Skin epidermis (tissue), 12 donors: ENCODE data around the gene F11.
"Not testable (repeated sequence)": the region's sequence is repeated elsewhere in the genome, so short reads cannot be mapped to it uniquely, and the experiment has no call there.

ENCODE experiments used
- H3K27ac ChIP-seq, 21 experiments: fragments of 200-600 bp; sonication (generic) in 11 of 21; one replicate each; pipeline ENCODE4 v1.5.0; 2020; ENCODE audit warnings: mild to moderate bottlenecking in 3 of 21, inconsistent platforms in 2 of 21, moderate library complexity in 2 of 21
- H3K4me3 ChIP-seq, 7 experiments: fragments of 200-600 bp; sonication (generic) in 2 of 7; one replicate each; pipeline ENCODE4 v1.5.0; 2020; ENCODE audit warnings: inconsistent platforms in 2 of 7, mild to moderate bottlenecking in 2 of 7, moderate library complexity in 1 of 7

The F11 gene

GRCh38 chr4:186249785-186250754 lies 15.9 kb upstream of the F11 start:
- H3K27ac ChIP-seq: no peak overlapping the region
- H3K4me3 ChIP-seq: no peak overlapping the region

DNA sequence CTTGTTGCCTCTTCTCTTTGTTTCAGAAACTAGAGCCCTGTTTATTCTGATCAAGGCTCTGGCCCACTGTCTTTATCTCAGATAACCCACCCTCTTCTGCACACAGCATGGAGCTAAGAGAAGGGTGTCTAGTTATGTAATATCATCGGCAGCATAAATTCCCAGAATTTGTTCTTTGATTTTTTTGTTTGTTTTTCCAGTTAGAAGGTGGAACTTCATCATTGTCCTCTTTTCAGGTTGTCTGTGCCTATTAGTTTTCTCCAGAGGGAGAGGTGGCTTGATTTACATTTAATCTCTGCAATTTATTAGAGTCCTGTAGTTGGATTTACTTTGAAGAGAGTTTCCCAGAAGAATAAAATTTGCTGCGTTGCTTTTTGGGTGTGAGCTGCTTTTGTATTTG lies 15.2 kb upstream of the F11 start:
- H3K4me3 ChIP-seq: no peak overlapping the region
- no peak overlapping the region for H3K27ac ChIP-seq

GRCh38 chr4:186255122-186255521 lies 10.9 kb upstream of the F11 start:
- Histone ChIP-seq H3K4me3 (no peak overlapping the region), H3K27ac (no peak overlapping the region)

GRCh38 chr4:186258216-186258811 lies 7.7 kb upstream of the F11 start:
- H3K4me3 ChIP-seq: no peak overlapping the region
- no peak overlapping the region for H3K27ac ChIP-seq

DNA sequence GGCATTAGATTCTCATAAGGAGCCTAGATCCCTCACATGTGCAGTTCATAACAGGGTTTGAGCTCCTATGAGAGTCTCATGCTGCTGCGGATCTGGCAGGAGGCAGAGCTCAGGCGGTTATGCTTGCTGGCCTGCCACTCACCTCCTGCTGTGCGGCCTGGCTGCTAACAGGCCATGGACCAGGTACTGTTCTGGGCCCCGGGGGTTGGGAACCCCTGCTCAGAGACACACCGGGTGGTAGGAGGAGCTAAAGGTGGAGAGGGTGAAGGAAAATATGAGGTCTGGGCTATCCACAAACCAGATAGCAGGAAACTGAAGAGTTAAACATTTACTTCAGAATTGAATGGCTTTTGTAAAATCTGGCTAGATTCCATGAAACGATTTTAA lies 5.9 kb upstream of the F11 start:
- no peak overlapping the region for H3K27ac ChIP-seq
- H3K4me3 ChIP-seq: no peak overlapping the region

DNA sequence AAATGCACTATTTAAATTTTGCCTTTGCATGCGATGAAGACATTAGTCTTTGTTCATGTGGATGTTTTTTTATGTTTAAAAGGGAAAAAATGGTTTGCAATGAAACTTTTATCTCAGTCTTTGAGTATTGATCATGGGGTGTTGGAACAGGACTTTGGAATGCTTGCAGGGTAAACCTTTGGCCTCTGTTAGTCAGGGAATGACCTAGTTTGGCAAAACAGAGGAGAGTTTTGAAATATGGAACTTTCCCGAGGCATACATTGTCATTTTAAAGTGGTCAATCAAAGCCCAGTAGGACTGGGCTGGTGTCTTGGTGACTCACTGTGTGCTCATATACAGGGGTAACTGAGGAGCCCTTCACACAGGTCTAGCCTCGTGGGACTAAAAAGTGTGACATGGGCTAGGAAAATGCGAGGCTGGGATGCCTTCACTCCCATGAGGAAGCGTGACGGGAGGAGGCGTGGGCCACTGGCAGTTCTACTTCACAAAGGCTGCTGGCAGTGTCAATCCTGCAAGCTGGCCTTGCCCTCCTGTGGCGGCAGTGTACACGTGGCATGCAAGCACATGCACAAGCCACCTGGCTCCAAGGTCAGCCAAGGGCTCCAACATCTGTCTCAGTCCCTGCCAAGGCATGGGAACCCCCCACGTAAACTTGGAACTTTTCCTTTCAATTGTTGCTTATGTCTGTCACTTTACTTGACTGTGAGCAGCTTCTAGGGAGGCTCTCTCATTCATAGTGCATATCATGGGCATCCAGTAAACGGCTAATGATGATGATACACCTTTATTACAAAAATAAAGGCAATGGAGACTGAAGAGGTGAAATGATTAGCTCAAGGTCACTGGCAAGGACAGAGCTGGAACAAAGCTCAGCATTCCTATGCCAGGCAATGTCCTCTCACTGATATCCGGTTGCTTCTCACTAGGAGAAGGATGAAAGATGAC lies 5.2 kb upstream of the F11 start:
- H3K4me3 ChIP-seq: no peak overlapping the region
- no peak overlapping the region for H3K27ac ChIP-seq

DNA sequence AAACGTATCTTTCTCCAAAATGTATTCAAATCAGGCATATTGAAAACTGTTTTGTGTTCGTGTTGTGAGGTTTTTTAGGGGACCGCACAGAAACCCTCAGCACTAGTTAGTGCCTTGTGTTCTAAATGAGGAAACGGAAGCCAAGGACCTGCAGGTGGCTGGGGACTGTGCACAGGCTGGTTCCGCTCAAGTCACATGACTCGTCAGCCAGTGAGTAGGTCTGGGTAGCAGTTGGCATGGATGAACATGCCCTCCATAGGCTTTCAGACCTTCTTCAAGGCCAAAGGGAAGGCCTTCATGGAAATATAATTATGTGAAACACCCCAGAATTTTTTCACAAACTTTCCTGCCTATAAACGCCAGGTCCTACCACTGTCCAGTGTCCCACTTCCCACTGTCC lies 1.3 kb upstream of the F11 start:
- Histone ChIP-seq H3K4me3 (no peak overlapping the region), H3K27ac (no peak overlapping the region)

- H3K4me3 ChIP-seq, H3K27ac ChIP-seq: not testable (repeated sequence)
Measured at GRCh38 chr4:186265250-186265649, 739 bp upstream of the F11 start.

GRCh38 chr4:186266729-186267456 lies 904 bp downstream of the F11 start:
- Histone ChIP-seq H3K4me3 (no peak overlapping the region), H3K27ac (no peak overlapping the region)

GRCh38 chr4:186271081-186271678 lies 5.2 kb downstream of the F11 start:
- H3K4me3 ChIP-seq: no peak overlapping the region
- H3K27ac ChIP-seq: no peak overlapping the region

DNA sequence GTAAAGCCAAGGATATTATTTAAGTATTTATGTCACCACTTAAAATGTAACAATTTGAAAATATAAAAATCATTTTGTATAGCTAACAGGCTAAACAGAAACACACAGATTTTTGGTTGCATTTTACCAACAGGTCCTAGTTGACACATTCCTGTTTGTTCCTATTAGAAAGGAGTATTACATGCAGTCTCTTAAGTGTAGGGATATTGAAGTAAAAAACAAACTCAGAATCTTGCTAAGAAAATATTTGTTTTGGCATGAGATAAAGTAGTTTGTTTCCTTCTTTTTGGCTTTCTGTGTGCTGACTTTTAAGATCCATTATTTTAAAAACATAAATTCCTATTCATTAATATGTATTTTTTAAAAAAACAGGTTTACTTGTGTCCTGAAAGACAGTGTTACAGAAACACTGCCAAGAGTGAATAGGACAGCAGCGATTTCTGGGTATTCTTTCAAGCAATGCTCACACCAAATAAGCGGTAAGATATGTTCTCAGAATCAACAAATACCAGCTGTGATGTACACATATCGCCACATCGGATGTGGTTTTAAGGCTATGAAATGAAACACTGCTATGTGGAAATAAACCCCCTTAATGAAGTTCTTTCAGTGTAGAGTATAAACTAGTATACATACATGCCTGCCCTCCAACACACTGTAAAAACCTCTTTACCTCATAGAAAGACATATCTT lies 6.9 kb downstream of the F11 start:
- no peak overlapping the region for H3K4me3 ChIP-seq
- H3K27ac ChIP-seq: no peak overlapping the region

DNA sequence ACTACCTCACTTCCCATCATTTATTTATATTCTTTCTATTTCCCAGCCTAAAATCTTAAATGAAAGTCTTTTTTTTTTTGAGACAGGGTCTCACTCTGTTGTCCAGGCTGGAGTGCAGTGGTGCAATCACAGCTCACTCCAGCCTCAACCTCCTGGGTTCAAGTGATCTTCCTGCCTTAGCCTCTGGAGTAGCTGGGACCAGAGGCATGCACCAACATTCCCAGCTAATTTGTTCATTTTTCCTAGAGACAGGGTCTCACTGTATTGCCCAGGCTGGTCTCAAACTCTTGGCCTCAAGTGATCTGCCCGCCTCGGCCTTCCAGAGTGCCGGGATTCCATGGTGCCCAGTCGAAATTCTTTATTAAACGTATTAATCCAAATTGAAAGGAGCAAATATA lies 7.4 kb downstream of the F11 start:
- H3K27ac ChIP-seq, H3K4me3 ChIP-seq: not testable (repeated sequence)

GRCh38 chr4:186283311-186283710 lies 17.3 kb downstream of the F11 start:
- H3K27ac ChIP-seq: no peak overlapping the region
- H3K4me3 ChIP-seq: no peak overlapping the region

- no peak overlapping the region for H3K27ac ChIP-seq
- no peak overlapping the region for H3K4me3 ChIP-seq
Measured at GRCh38 chr4:186285147-186285546, 19.2 kb downstream of the F11 start.

GRCh38 chr4:186286581-186286980 lies 20.6 kb downstream of the F11 start:
- Histone ChIP-seq H3K4me3 (no peak overlapping the region), H3K27ac (no peak overlapping the region)

GRCh38 chr4:186291256-186291890 lies 25.4 kb downstream of the F11 start:
- Histone ChIP-seq H3K27ac (no peak overlapping the region), H3K4me3 (no peak overlapping the region)

DNA sequence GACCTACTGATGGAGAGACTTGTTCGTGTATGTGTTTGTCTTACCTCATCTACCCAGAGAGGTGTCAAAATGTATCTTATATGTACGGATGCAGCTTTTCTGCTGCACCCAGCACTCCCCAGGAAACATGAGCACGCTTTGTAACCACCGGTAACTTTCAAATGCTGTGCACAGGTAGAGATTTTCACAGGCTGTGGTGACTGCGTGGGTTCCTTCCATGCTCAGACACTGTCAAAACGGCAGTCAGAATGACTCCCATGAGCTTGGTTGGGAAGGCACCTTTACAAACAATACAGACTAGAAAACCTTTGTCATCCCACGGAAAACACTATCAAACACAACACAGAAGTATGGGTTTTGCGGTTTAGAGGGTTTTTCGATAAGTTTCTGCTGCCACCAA lies 28.2 kb downstream of the F11 start:
- Histone ChIP-seq H3K4me3 (no peak overlapping the region), H3K27ac (no peak overlapping the region)

GRCh38 chr4:186296481-186296880 lies 30.5 kb downstream of the F11 start:
- H3K4me3 ChIP-seq: no peak overlapping the region
- no peak overlapping the region for H3K27ac ChIP-seq
